Activated CD8-positive, alpha-beta T cell treated with anti-CD3 and anti-CD28 coated beads for 36 hours (primary cell): Measurements from ENCODE around the gene NISCH. TPM values are rescaled to one million over a fixed set of nuclear protein-coding genes. Genes with fewer than 3 reads are reported as not detected.

ENCODE experiments used
- ATAC-seq: fragments of 200-7000 bp; cut with Tn5 transposase; one replicate; pipeline ENCODE4 v1.10.0; 2021; ENCODE audit warnings: mild to moderate bottlenecking, moderate library complexity
- CTCF ChIA-PET: fragments of 350-600 bp; sonication (Branson Sonifier 250); formaldehyde crosslinking; loops from one replicate; lab custom pipeline; 2021; ENCODE audit warnings: antibody characterized with exemption; lab: Charles Lee
- POLR2A ChIA-PET: fragments of 350-600 bp; sonication (Branson Sonifier 250); formaldehyde crosslinking; loops from one replicate; lab custom pipeline; 2021; ENCODE audit warnings: antibody characterized with exemption; lab: Charles Lee
- DNase-seq: peaks from one replicate; pipeline ENCODE4 v3.0.0-alpha.2; 2020
- H3K27ac Mint-ChIP-seq: one replicate; pipeline ENCODE4 v1.8.0; 2021; ENCODE audit warnings: mild to moderate bottlenecking, mixed read lengths
- H3K27me3 Mint-ChIP-seq: one replicate; pipeline ENCODE4 v1.8.0; 2021; ENCODE audit warnings: mixed read lengths
- H3K36me3 Mint-ChIP-seq: one replicate; pipeline ENCODE4 v1.8.0; 2021; ENCODE audit warnings: low read depth, mixed read lengths
- H3K4me1 Mint-ChIP-seq: one replicate; pipeline ENCODE4 v1.8.0; 2021; ENCODE audit warnings: low read depth, mixed read lengths
- H3K4me3 Mint-ChIP-seq: one replicate; pipeline ENCODE4 v1.8.0; 2021; ENCODE audit warnings: mild to moderate bottlenecking, moderate library complexity, mixed read lengths
- H3K9me3 Mint-ChIP-seq: one replicate; pipeline ENCODE4 v1.8.0; 2021; ENCODE audit warnings: mixed read lengths
- intact Hi-C: fragments of 100-400 bp; cut with micrococcal nuclease; formaldehyde crosslinking; loops from one replicate; pipeline ENCODE4 v1.10.0; 2022
- total RNA-seq, 2 experiments: library from RNA; stranded (reverse); gene quantifications; one replicate each; pipeline ENCODE4 v1.2.3, GENCODE V29; 2021
- TF ChIP-seq, protein P1 (sequence below): fragments of 200-600 bp; IDR thresholded peaks from one replicate; pipeline ENCODE4 v1.8.0; 2022; ENCODE audit warnings: antibody characterized with exemption, mild to moderate bottlenecking

Gene NISCH
- total RNA-seq, 2 experiments from 2014 or later: 57.1 to 57.4 TPM

DNA sequence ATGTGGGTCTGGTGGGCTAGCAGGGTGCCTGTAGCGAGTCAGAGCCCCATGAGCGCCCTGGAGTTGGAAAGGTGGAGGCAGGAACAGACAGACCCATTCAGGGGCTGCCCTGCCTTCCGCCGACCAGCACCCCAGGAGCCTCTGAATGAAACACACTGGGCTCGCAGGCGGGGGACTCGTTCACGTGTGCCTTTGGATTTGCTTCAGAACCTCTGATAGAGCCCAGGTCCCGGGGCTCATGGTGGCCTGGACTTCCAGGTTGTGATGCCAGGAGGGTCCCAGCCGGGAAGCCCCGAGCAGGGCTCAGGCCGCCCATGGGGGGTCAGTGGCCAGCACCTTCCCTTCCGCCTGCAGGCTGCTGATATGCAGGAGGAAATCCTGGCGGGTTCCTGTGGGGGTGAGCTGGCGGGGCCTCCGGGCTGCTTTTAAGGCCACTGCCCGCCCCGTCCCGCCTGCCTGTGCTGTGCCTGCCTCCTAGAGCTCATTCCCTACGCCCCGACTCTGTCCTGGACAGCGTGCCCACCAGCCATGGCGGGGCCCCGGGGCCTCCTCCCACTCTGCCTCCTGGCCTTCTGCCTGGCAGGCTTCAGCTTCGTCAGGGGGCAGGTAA, 39.6 kb downstream of the NISCH start, which contains the start of gene STAB1:
STAB1 (plus strand) TSS at position 453 of the 610 bp plus-strand sequence; CDS start at position 529, 76 bp downstream.
- Mint-ChIP-seq H3K36me3 (peaks cover 8% of the 10 kb centered on the region), H3K4me3 (no peak within 1 kb of the TSS), H3K27me3 (no peaks in the 10 kb centered on the region), H3K27ac (no peak within 1 kb of the TSS), H3K9me3 (no peaks in the 10 kb centered on the region), H3K4me1 (no peaks in the 10 kb centered on the region)
- ChIA-PET CTCF (interaction anchor here (1.1 kb wide), 1 partner anchor 25 kb away, joined by 3 read pairs; no protein-coding TSS in a partner anchor), POLR2A (interaction anchor here (0.7 kb wide), 1 partner anchor 9 kb away, joined by 3 read pairs; no protein-coding TSS in a partner anchor)
- intact Hi-C loops: no loop called here
- DNase-seq (no peak), ATAC-seq (no peak)
- TF ChIP-seq, protein P1, sequence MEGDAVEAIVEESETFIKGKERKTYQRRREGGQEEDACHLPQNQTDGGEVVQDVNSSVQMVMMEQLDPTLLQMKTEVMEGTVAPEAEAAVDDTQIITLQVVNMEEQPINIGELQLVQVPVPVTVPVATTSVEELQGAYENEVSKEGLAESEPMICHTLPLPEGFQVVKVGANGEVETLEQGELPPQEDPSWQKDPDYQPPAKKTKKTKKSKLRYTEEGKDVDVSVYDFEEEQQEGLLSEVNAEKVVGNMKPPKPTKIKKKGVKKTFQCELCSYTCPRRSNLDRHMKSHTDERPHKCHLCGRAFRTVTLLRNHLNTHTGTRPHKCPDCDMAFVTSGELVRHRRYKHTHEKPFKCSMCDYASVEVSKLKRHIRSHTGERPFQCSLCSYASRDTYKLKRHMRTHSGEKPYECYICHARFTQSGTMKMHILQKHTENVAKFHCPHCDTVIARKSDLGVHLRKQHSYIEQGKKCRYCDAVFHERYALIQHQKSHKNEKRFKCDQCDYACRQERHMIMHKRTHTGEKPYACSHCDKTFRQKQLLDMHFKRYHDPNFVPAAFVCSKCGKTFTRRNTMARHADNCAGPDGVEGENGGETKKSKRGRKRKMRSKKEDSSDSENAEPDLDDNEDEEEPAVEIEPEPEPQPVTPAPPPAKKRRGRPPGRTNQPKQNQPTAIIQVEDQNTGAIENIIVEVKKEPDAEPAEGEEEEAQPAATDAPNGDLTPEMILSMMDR: no peak

DNA sequence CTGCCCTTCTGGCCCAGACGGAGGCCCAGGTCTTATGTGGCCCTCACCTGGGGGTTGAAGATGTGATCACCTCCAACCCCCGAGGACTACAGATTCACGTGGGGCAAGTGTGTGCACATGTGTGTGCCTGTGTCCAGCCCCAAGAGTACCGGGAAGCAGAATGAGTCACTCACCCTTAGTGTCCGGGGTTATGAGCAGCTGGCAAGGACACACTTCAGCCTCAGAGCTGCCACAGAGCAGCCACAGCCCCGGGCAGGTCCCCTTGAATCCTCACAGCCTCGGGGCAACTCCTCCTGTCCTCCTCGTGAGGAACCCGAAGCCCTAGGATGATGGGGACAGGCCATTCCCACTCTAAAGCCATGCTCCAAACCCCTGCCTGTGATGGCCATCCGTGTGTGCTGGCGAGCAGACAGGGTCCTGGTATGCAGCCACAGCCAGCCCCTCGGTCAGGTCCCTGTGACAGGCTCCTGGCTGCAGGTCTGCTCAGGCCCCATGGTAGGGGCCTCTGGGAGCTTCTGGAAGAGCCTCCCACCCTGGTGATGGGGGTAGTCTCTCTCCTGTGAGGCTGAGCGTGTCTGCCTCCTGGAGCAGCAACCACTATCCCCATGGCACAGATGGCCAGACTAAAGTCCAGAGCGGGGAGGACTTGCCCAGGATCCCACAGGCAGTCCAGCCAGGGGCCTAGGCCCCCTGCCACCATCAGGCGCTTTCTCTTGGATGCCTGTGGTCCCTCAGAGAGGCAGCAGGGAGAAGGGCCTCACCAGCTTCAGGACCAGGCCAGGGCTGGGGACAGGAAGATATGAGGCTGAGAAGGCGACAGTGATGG, 40.6 kb downstream of the NISCH start:
- TF ChIP-seq, protein P1: no peak

DNA sequence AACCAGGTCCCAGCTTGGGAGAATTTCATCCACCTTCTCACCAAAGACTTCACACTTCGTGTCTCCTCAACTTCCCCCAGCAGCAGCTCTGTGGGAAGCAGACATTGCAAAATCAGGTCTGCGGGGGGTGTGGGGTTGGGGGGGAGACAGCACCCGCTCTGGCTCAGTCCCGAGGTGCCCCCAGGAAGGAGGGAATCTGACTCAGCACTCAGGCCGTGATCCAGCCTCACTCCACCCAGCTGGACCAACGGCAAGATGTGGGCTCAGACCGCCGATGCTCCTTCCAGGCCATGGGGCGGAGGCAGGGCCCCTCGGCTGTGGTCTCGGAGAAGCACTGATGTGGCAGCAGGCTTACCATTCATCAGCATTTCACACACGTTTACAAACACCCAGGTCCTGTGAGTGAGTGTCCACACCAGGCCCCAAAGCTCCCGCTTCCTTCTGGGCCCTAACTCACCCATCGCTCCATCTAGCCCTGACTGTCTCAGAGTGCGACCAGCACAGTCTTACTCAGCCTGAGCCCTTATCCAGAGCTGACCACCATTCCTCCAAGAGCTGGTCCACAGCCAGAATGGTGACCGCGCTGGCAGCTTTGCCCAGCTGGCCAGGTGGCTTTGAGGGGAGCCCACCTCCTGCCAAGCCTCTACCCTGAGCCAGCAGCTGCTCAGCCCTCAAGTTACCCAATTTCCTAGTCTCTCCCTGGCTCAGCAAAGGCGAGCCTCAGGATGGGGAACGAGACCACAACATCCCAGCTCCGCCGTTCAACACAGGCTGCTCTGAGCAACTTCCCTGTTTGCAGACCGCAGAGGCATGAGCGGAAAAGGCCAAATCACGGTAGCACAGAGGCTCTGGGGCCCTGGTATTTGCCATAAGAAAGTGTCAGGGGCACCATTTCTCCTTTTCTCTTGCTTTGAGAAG, 43.0 kb downstream of the NISCH start:
- no peaks in the 10 kb centered on the region for H3K36me3 Mint-ChIP-seq
- no peaks in the 10 kb centered on the region for H3K27me3 Mint-ChIP-seq
- DNase-seq (no peak), ATAC-seq (no peak)
- intact Hi-C loops: no loop called here
- no peaks in the 10 kb centered on the region for H3K4me1 Mint-ChIP-seq
- ChIA-PET CTCF (interaction anchor here (1.3 kb wide), 2 partner anchors 23 to 50 kb away, joined by 3 read pairs; no protein-coding TSS in a partner anchor), POLR2A (interaction anchor here (1.0 kb wide), 1 partner anchor 10 kb away, joined by 3 read pairs; no protein-coding TSS in a partner anchor)
- TF ChIP-seq, protein P1: no peak
- no peak overlapping the region for H3K27ac Mint-ChIP-seq
- H3K9me3 Mint-ChIP-seq: no peaks in the 10 kb centered on the region
- H3K4me3 Mint-ChIP-seq: no peak overlapping the region

More for the DNA sequence above, 40.6 kb downstream of the NISCH start:
- intact Hi-C loops: no loop called here
- no peaks in the 10 kb centered on the region for H3K27me3 Mint-ChIP-seq
- H3K27ac Mint-ChIP-seq: no peak overlapping the region
- CTCF ChIA-PET: no interaction called here
- ATAC-seq (no peak), DNase-seq (no peak)
- no peak overlapping the region for H3K4me3 Mint-ChIP-seq
- no peaks in the 10 kb centered on the region for H3K4me1 Mint-ChIP-seq
- POLR2A ChIA-PET: interaction anchor here (0.7 kb wide), 1 partner anchor 8 kb away, joined by 3 read pairs; no protein-coding TSS in a partner anchor
- no peaks in the 10 kb centered on the region for H3K9me3 Mint-ChIP-seq
- H3K36me3 Mint-ChIP-seq: peaks cover 8% of the 10 kb centered on the region

DNA sequence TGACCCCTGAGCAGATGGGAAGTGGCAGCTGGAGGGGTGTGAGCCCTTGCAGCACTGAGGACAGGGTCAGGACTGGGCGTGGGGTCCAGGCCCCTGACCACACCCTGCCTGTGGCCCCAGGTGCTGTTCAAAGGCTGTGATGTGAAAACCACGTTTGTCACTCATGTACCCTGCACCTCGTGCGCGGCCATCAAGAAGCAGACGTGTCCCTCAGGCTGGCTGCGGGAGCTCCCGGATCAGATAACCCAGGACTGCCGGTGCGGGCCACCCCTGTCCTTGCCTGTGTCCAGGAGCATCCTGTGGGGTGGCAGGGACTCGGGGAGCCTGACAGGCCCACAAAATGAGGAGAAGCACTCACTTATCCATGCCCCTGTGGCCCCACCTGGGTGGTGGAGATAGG, 45.6 kb downstream of the NISCH start:
- ChIA-PET CTCF (no interaction called here), POLR2A (no interaction called here)
- no peak for DNase-seq
- Mint-ChIP-seq H3K4me1 (no peaks in the 10 kb centered on the region), H3K27ac (no peak overlapping the region), H3K4me3 (no peak overlapping the region), H3K27me3 (no peaks in the 10 kb centered on the region), H3K36me3 (no peaks in the 10 kb centered on the region), H3K9me3 (no peaks in the 10 kb centered on the region)
- intact Hi-C loops: no loop called here
- TF ChIP-seq, protein P1: no peak
- ATAC-seq: no peak
